GM18870 (cell line): Measurements from ENCODE around the gene PAXX.
"Not testable (repeated sequence)": the region's sequence is repeated elsewhere in the genome, so short reads cannot be mapped to it uniquely, and the experiment has no call there.

Experiments used
- ATAC-seq: cut with Tn5 transposase; IDR thresholded peaks from one replicate; pipeline ENCODE4 v1.9.1; 2021; ENCODE audit warnings: moderate library complexity; ENCODE audit not compliant: unreplicated experiment

PAXX gene

DNA sequence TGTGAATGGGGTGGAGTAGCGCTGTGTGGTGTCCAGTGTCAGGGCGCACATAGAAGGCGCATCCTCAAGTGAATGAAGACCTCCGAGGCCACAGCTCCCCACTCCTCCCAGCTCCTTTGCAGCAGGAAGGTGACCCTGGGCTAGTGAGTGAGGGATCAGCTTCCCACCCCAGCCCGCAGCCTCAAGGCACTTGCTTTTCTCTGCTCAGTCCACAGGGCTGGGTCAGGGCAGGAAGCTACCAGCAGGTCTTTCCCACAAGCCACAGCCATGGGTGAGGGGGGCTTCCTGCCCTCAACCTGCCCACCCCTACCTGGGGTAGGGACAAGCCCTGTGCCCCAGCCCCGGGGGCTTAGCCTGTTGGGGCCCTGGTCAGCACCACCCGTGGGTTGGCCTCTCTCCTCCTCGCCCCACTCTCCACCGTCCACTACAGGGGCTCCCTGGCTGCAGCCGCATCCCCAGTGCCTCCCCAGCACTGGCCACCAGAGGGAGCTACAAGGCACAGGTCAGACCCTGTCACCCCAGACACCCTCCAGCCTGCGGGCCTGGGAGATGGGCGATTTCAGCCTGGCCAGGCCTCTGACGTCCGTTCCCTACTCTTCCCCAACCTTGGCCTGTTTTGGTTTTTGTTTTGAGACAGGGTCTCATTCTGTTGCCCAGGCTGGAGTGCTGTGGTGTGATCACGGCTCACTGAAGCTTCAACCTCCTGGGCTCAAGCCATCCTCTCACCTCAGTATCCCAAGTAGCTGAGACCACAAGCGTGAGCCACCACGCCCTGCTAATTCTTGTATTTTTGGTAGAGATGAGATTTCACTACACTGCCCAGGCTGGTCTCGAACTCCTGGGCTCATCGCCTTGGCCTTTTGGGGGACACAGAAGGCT is 37.1 kb downstream of the PAXX start:
- no peak for ATAC-seq

DNA sequence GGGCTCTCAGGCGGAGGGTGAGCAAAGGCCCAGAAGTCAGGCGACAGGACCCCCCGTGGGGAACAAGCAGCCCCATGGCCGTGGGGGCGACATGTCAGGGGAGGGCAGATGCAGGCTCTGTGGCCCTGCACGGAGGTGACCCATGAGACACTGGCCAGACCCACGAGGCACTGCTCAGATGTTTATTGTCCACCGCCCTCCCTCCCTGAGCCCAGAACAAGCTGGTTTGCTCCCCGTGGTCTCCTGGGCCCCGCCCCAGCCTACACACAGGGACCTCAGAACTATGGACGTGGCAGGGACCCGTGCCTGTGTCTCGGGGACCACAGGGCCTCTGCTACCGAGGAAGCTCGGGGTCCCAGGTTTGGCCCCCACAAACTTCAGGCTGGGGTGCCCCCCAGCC is 37.8 kb downstream of the PAXX start:
- no peak for ATAC-seq

DNA sequence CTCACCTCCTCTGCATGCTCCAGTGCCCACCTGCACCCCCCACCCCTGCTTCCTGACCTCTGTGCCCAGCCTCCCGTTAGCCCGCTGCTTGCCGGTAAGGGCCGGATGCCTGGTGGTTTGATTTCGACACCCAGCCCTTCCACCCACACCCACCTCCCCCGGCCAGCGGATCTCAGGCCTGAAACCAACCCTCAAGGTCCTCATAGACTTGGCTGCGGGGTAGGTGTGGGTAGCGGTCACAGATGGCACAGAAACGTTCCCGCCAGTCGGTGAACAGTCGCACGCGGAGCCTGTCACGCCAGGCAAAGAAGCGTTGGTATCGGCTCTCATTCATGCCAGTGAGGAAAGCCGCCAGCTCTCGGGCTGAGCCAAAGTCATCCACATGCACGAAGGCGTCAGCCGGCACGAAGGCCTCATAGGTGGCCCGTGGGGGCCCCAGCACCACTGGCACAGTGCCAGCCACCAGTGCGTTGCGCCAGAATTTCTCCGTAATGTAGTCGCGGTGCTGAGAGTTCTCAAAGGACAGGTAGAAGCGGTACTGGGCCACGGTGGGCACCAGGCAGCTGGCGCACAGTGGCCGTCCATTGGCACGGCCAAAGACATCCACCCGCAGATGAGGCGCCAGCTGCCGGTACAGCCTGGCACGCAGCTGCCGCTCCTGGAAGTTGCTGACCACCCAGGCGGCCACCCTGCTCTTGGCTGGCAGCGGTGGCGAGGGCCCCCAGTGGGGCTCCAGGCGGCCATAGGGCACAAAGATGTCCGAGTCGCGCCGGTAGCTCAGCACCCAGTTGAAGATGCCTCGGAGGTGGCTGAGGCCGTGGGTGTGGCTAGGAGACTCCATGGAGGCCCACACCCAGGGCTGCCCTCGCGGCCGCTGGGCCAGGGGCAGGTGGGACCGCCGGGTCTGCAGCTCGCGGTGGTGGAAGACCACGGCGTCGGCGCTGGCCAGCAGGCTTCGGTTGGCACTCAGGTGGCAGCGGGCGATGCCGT is 38.6 kb downstream of the PAXX start:
- no peak for ATAC-seq

DNA sequence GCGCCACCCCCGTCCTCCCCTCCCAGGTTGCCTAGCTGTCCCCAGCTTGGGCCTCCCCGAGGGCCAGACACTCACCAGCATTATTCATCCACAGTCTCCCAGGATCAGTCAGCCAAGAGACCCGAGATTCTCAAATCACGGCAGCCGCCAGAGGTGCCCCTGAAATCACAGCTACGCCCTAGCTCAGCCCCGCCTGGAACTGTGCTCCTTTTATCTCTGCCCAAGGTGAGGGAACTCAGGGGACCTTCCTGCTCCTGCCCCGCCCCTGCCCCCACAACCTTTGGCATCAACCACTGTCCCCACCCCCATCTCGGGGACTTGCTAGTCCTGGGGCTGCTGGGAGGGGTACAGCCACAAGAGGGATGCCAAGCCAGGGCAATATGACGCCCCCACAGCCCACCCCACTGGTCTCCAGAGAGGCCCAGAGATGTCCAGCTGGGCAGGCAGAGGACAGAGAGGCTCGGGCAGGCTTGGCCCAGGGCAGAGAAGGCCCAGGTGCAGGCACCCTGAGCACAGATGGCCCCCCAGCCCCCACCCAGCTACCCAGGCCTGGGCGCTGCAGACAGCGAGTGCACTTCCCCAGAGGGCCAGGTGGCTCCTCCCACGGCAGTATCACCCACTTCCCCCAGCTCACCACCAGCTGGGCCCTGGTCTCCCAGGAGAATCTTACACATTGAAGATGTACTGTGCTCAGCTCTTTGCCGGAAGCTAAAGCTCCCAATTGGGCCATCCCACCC is 39.9 kb downstream of the PAXX start, which contains the start of gene FUT7:
Gene FUT7 (minus strand): TSS at position 185 of the 737 bp plus-strand sequence. CDS start 97 bp downstream, at position 88.
- no peak for ATAC-seq

DNA sequence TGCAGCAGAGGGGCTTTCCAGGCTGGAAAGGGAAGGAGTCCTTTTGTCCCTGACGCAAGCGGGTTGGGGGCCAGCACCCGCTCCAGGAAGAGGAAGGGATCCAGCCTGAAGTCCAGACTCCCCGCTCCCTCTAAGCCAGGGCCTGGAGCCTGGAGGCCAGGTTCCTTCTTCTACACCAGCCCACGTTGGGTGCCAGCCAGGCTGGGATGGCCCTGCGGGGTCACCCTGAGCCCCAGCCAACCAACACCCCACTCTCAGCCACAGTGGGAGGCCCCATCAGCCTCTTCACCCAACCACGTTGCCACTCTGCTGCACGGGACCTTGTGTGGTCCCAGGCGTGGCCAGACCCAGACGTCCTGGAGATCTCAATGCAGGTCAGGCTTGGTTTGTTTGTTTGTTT is 40.6 kb downstream of the PAXX start:
- no peak for ATAC-seq

DNA sequence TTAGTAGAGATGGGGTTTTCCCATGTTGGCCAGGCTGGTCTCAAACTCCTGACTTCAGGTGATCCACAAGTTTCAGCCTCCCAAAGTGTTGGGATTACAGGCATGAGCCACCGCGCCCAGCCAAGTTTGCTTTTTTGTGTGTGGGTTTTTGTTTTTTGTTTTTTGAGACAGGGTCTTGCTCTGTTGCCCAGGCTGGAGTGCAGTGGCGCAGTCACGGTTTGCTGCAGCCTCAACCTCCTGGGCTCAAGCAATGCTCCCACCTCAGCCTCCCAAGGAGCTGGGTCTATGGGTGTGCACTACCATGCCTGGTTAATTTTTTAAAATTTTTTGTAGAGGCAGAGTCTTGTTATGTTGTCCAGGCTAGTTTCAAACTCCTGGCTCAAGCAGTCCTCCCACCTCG is 41.3 kb downstream of the PAXX start:
- not testable (repeated sequence) for ATAC-seq

DNA sequence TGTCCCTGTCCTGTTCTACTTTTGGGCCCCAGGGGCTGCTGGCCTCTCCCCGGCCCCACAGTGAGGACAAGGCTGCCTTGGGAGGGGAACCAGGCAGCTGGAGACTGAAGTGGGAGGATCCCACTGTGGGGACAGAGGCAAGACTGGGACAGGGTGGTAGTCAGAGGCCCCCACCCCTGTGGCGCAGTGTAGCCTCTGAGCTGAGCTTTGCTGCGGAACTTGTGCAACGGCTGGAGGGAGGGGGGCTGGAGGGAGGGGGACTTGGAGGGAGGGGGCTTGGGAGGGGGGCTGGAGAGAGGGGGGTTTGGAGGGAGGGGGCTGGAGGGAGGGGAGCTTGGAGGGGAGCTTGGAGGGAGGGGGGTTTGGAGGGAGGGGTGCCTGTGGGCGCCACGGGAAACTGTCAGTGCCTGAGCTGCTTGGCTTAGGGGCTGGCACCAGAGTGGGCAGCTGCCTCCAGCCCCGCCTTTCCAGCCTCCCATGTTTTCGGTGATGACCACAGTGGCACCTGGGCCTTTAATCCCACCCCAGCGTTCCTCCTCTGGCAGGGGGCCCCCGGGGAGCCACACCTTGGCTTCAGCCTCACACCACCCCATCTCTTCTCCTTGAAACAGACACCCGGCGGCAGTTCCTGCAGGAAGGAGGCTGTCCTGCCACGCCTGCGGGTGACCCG is 42.0 kb downstream of the PAXX start:
- ATAC-seq = no peak

DNA sequence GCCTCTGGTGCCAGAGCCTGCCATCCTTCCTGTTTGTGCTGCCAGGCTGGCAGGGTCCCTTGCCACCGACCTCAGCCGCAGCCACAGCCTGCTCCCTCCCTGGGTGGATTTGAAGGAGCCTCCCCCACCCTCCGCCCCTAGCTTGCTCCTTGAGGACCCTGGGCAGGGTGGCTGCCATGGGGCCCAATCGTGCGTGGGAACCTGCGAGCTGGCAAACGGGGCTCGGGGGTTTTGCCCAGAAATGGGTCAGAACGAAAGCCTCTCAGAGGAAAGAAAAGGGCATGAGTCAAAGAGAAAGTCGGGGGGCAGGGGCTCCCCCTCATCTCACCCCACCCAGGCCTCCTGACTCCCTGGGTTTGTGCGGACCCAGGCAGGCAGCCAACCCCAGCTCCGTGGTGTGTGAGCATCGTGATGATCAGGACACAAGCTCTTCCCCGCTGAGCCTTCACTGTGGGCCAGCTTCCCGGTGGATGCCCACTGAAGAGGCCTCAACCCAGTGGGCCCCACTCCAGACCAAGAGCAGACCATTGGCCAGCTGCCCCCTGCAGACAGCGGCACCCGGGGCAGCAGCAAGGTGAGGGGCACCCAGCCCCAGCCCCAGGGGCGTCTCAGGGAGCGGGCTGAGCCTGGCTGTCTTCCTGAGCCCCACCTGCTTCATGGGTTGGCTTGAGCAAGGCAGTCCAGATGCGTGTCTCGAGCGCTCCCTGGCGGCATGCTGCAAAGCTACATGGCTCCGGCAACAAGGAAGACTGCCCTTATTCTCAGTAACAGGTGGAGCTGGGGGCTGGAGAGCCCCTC is 42.7 kb downstream of the PAXX start:
- peak; percentile 63 for ATAC-seq

DNA sequence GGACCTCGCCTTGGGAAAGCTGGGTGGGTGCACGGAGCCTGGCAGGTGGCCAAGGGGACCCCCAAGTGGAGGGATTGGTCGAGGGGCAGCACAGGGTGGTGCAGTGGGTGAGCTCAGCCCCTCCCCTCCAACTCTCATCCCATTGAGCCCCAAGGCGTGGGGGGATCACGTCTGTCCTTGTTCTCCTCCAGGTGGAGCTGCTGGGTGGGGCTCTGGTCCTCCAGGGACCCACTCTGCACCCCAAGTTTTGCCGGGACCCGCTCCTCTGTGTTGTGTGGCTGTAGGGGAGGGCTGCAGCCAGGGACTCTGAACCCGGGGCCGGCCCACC is 43.2 kb downstream of the PAXX start:
- no peak for ATAC-seq

DNA sequence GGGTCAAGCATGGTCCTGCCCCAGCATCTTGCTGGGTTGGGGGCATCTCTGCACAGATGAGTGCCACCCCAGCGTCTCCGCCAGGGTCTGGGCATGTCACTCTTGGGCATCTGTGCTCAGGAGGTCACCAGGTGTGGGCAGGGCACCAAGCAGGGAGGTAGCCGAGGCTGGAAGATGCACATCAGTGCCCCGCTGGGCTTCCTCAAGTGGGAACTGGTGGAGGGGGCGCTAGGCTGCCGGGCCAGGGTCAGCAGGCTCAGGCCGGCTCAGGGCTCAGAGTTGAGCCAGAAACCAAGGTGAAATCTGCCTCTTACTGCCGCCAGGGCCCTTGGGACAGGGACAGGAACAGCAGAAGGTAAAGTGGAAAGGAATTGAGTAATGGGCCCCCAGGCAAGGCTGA is 43.7 kb downstream of the PAXX start:
- no peak for ATAC-seq

DNA sequence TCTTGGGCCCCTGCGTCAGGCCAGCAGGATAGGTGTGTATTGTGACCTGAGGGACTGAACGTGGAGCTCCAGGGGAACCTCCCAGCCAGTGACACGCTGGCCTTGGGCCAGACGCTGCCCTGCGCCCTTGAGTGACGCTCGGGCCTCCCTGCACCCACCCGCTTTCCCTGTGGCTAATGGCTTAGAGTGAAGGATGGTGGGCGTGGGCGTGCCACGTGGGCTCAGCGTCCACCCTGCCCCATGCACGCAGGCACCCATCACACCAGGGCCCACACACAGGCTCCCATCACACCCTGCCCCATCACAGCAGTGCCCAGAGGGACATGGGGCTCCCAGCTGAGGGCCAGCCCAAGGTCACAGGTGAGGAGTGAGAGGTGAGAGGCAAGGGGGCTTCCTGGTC is 44.8 kb downstream of the PAXX start:
- no peak for ATAC-seq

DNA sequence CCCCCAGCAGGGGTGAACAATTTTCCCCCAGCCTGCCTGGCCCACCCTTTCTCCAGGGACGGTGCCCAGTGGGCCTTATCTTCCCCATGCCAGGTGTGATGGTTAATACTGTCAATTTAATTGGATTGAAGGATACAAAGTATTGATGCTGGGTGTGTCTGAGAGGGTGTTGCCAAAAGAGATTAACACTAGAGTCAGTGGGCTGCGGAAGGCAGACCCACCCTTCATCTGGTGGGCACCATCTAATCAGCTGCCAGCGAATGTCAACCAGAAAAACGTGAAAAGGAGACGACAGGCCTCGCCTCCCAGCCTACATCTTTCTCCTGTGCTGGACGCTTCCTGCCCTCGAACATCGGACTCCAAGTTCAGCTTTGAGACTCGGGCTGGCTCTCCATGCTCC is 45.3 kb downstream of the PAXX start:
- ATAC-seq = no peak

DNA sequence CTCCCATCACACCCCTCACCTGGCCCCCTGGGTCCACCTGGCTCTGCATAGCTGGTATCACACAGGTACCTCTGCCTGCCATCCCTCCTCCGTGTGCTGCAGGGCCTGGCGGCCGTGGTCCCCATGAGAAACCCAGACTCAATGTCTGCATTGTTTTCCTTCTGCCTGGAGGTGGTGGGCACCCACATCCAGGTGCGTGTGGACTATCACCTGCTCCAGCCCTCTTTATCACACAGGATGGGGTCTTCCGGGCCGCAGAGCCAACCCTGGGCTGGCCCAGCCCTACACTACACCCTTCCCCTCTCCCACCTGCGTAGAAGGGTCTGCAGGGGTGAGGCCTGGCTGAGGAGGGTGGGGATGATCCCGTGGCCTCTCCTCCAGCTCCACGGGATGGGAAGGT is 46.7 kb downstream of the PAXX start:
- no peak for ATAC-seq

DNA sequence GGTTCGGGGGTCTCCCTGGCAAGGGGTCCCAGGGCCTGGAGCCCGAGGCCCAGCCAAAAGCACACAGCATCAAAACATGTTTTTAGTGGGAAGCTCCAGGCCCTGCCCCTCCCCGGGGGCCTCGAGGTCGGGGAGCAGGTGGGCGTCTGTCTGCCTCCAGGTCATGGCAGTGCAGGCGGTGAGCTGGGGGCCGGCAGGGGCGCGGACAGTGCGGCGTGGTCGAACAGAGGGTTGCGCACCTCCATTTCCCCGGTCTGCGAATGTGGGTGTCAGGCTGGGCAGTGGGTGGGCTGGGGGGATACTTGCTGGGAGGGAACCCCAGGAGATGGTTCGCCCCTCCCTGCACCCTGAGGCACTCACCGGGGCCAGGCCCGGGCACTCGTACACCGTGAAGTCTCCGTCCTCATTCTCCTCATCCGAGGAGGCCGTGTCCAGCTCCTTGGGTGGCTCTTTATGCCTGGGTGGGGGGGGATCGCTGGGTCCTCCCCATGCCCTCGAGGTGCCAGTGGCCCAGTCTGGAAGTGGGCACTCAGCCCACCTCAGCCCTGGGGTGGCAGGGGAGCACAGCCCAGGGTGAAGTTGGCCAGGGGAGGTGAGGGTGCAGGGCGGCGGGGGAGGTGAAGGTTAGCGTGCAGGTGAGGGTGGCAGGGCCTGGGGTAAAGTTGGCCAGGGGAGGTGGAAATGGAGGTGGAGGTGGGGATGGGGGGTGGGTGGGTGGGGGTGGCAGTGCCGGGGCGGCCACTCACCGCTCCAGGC is 47.6 kb downstream of the PAXX start:
- no peak for ATAC-seq

DNA sequence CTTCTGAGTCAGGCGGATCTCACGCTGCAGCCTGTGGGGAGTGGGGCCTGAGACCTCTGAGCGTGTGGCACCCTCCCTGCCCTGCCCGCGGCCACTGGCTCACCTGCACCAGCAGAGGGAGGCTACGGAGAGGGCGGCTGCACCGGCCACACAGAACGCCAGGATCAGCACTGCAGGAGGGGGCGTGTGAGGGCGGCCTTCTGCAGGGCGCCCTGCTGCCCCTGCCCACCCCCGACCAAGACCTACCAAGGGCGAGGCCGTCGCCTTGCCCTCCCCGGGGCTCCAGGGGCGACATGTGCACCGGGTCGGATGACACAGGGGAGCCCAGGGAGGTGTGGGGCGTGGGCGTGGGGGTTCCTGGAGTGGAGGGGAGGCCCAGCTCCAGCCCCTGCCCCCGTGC is 48.3 kb downstream of the PAXX start:
- ATAC-seq = no peak

DNA sequence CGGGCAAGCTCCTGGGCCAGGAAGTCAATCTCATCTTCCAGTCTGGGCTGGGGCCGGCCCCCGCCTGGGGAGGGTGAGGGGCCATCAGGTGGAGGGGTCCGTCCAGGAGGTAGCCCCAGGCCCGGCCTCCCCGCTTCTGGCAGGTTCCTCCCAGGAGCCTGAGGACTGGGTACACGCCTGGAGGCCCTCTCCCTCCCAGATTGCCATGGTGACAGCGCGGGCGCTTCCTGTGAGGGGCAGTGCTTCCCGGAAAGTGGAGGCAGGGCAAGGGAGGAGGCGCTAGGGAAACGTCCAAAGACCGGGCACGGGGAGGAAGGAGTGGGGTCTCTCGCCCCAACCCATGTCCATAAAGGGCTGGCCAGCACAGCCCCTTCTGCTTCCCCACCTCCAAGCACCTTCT is 48.9 kb downstream of the PAXX start:
- no peak for ATAC-seq

DNA sequence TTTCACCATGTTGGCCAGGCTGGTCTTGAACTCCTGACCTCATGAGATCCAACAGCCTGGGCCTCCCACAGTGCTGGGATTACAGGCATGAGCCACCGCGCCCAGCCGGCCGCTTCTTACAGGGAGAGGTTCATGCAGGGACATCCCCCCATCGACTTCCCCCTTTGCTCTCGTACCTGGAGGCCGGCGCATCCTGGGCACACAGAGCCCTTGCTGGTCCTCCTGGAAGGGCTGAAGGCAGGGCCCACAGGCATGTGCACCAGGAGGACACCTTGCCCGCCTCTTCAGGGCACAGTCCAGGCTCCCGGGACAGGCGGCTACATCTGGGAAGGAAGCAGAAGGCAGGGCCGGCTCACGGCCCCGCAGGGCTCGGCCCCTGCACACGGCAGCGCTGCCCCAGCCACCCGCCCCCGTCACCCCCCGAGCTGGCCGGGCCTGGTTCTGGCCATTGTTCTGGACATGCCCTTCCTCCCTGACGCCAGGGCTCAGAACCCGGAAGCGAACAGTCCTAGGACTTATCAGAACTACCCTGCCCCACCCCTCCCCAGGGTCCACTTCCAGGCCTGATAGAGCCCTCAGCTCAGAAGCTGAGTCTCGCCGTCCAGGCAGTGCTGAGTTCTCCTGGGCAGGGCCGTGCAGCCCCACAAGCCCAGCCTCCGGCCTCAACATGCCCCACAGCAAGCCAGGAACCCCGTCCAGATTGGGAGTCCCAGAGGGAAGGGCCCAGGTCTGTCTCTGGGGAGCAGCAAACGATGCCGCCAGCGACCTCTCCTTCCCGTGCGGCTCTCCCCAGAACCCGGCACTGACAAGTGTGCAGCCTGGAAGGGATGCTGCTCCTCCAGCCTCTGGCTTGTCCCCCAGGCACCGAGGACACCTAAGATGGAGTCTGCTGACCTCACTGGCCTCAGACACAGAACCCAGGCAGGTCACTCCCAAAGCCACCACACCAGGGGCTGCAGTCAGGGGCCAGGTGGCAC is 50.8 kb downstream of the PAXX start:
- ATAC-seq = no peak
